HG03457 (cell line): ENCODE results near the gene PLCB2.

Experiments used
- ATAC-seq: cut with Tn5 transposase; IDR thresholded peaks from one replicate; pipeline ENCODE4 v1.9.1; 2021; ENCODE audit warnings: moderate number of reproducible peaks; ENCODE audit not compliant: unreplicated experiment

Gene PLCB2

DNA sequence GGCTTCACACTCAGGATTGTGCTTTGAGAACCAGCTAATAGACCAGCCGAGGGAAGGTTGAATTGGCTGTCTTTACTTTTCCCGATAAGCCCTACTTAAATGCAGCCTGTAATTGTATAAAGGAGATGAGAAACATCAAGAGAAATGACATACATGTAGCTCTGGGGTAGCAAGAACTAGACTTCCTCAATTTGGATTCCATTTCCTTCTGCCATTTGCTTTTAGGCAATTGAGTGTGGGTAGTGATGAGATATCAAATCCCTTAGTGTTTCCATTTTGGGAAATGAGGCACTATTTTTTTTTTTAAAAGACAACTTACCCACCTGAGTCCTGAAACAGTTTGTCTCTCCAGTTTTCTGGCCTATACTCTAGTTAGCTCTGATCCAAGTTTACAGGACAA, 18.0 kb upstream of the PLCB2 start:
- ATAC-seq, result no peak

DNA sequence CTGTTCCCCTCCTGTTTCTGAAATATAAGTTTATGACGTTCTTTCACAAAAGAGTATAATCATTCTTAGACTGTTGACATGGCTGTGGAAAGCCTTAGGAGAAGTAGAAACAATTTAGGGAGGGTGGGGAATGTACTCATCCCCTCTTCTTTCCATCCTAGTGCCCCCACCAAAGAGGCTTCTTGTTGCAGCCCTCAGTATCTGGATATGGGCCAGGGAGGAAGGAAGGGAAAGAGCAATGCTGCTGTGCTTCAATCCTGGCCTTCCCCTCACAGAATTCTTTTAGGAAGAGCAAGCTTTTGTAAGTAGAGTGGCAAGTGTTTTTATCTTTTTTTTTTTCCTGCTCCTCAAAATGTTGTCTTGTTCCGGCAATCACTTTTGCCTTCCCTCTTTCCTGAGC, 17.5 kb upstream of the PLCB2 start:
- ATAC-seq, result no peak

DNA sequence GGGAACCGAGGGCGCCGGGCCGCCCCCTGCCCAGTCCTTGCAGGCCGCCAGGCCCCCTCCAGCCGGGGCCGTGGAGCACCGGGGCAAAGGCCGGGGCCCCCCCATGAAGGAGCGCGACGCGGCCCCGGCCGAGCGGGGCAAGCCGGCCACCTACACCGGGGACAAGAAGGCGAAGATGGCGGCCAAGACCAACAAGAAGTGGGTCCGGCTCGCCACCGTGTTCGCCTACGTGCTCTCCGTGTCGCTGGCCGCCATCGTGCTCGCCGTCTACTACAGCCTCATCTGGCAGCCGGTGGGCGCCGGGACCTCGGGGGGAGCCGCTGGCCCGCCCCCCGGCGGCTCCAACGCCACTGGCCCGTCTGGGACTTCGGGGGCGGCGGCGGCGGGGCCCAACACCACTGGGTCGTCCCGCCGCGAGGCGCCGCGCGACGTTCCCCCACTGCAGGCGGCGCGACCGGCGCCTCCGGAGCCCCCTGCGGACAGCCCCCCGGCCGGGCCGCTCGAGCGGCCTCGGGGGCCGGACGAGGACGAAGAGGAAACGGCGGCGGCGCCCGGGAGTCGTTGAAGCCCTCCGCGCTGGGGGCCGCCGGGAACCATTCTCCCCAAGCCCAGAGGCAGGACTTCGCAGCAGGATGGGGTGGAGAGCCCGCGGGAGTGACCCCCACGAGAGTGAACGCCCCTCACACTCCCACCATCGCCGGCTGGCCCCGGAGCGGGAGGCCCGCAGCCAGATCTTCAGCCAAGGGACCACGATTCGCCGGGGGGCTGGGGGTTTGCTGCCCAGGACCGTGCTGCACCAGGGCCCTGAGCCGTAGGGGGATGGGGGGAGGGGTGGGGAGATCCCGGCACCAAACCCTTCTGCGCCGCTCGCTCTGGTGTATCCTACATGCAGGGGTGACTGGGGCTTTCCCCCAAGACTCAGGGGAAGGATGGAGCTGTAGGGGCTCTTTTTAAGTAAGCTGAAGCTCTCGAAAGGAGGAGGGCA, 16.5 kb upstream of the PLCB2 start:
- no peak for ATAC-seq

DNA sequence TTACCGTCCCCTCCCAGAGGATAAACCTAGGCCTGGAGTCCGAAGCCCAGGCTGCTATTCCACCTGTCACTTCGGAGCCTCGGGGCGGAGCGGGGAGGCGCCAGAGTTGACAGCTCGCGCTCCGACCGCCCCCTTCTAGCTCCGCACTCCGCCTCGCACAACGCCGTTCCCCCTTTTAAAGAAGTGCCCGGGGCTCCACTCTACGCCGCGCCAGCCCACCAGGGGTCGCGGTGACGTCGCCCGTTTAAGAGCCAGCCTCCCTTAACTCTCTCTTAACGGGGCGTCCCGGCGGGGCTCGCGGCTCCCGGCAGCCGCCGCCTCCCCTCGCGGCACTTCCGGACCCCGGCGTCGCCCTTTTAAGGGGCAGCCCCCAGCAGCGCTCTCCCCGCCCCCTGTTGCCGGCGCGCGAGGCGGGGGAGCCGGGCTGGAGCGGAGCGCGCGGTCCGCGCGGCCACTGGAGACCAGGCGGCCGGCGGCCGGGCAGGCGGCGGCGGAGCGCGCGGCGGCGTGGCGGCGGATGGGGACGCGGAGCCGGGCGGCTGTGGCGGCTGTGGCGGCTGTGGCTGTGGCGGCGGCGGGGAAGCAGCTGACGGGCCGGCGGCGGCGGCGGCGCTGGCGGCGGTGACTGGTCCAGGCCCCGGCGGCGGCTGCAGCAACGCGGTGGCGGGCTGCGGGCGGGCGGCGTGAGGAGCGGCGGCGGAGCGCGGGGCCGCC, 15.7 kb upstream of the PLCB2 start, which contains the start of gene INAFM2:
Gene INAFM2 (plus strand): TSS at position 454 of the 714 bp plus-strand sequence. CDS start 364 bp downstream, outside the sequence.
- peak; percentile 85 for ATAC-seq

DNA sequence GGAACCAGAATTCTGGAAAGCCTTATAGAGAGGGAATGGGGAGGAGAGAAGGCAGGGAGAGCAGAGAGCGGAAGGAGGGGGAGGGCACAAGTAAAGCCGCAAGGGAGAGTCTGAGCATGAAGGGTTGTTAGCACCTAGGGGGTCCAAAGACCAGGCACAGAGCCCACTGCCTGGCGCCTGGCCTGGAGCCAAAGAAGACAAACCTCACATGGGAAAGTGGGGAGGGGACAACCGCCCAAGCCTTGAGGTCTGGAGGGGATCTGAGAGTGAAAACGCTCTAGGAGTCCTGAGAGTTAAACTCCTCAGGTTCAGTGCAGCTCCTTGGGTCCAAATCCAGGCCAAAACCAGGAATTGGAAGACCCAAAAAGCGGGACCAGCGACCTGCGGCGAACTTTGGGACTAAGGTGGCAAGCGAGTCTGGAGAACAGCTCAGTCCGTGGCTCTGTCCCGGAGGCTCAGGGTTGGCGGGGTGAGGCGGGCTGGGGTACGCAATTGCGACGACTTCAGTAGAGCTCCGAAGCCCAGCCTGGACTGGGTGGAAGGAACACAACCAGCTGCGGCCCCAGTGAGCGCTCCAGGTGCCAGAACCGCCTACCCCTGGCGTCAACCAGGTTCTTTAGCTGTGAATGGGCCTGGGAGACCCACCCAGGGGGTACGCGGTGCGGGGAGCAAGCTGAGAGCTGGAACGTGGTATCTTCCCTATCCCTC, 14.9 kb upstream of the PLCB2 start:
- no peak for ATAC-seq

DNA sequence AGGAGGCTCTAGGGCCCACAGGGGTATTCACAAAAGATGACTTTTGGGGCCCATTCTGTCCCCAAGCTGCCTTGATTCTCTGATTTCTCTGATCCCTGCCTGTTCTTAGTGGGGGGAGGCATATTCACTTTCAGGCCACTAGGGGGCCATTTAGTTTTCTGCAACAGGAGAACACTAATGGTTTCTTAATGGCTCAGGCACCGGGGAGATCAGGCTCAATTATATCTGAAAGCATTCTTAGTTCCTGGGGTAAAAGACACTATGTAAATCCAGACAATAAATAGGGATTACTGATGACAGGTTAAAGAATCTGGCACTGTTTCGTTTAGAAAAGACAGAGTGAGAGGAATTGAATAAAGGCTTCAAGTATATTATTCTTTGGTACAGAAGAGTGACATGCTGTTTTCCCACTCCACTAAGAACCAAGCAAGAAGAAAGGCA, 13.2 kb upstream of the PLCB2 start:
- no peak for ATAC-seq

DNA sequence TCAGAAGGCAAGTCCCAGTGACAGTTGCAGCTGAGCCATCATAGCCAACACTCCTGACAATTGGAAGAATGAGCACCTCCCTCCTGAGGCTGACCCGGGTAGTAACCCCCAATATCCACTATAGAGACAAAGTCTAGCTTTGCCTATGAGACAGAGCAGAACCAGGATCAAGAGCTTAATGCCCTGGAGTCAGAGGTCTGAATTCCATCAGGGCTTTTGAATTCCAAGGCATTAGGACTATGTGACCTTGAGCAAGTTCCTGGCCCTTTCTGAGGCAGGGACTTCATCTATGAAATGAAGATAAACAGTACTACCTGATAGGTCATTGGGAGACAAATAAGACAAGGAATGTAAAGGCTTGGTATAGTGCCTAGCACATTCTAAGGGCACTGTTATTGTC, 12.7 kb upstream of the PLCB2 start:
- no peak for ATAC-seq

DNA sequence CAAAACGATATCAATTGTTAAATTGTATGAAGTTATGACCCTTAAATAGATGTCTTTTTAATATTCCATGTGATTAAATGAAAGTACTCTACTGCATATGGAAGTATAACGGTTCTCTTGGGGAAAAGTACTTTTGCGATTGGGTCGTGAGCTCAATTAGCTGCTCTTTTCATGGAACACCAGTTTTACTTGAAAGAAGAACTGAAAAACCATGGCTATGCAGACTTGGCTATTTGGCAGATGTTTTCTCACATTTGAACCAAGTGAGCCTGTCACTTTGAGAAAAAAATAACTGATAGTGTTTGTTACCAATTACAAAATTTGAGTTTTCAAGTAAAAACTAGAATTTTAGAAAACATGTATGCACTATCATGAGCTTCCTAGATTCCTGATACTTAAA, 9.8 kb upstream of the PLCB2 start:
- ATAC-seq, result no peak

DNA sequence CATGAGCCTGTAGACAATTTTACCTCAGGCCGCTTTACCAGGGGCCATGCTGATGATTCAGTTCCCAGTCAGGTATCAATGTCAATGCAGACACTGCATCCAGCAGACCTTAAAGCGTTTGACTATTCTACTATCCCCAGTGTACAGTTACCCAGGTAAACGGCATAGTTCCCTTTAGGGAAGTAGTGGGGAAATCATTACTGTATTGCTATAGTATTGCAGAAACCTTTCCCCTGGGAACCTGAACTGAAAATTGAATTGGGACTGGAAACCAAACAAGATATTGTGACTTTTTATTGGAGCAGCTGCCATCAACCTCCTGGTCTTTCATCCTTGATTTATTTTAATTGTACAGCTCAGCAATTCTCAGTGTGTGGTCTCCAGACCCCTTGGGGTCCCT, 9.2 kb upstream of the PLCB2 start:
- no peak for ATAC-seq

DNA sequence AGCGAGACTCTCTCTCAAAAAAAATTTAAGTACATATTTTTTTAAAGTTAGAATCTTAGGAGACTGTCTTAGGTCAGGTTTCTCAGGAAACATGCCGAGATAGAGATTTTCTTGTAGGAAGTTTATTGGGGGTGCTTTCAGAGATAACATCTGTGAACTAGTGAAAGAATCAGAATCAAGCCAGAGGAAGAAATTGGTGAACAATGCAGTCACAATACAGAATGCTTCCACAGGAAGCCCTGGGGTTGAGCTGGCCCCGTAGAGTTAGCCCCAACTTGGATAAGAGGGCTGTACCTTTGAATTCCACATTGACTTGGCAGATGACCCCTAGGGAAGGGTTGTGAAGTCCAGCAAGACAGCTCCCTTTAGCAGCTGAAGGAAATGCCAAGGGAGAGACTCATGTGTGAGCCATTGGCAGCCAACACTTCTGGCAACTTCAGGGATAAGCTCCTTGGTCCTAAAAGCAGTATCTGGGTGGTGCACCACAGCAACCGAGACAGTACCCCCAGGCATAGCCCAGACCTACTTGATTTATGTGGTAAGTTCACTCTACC, 7.1 kb upstream of the PLCB2 start:
- no peak for ATAC-seq

DNA sequence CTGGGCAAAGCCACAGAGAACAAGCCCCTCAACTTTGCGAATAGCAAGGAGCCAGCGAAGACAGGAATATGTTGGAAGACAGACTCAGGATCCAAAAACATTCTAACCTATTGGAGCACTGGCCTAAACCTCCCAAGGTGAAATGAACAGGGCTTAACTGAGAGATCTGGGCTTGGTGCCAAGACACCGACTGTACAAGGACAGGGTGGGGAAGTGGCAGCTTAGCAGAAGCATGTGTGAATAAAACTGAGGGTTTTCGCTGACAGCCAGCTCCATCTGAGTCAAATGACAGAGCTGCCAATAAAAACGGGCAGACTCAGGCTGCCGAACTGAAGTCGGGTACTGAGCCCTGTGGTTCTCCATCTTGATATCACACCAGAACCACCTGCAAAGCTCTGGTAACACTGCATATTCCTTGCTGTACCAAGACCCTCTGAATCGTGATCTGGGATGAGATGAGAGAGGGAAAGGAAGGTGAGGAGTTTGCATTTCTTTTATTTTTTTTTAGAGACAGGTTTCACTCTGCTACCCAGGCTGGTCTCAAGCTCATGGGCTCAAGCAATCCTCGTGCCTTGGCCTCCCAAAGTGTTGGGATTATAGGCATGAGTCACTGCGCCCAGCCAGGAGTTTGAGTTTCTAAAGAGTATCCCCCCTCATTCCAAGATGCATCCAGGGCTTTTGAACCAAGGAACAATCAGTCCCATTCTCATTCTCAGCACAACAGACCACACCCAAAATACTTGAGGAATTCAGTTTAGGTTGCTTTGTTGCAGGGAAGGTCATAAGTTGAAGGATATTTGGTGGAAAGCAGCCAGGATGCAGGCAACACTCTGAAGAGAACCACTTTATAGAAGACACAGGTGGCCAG, 6.0 kb upstream of the PLCB2 start:
- no peak for ATAC-seq

DNA sequence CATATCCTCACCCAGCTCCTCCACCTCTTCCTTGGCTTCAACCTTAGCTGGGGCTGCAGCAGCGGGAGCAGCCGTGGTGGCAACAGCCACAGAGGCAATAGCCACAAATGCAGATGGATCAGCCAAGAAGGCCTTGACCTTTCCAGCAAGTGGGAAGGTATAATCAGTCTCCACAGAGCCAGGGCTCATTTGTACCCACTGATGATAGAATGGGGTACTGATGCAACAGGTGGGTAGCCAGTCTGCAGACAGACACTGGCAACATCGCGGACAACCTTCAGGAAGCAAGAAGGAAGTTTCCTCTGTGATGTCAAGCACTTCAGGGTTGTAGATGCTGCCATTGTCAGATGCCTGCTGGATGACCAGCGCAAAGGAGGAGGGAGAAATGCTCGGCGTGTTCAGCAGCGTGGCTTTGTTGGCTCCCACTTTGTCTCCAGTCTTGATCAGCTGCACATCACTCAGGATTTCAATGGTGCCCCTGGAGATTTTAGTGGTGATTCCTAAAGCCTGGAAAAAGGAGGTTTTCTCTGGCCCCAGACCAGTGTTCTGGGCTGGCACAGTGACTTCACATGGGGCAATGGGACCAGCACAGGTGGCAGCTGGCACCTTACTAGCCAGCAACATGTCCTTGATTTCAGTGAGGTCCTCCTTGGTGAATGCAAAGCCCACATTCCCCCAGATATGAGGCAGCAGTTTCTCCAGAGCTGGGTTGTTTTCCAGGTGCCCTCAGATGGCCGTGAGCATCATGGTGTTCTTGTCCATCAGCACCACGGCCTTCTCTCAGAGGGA, 4.8 kb upstream of the PLCB2 start:
- no peak for ATAC-seq

DNA sequence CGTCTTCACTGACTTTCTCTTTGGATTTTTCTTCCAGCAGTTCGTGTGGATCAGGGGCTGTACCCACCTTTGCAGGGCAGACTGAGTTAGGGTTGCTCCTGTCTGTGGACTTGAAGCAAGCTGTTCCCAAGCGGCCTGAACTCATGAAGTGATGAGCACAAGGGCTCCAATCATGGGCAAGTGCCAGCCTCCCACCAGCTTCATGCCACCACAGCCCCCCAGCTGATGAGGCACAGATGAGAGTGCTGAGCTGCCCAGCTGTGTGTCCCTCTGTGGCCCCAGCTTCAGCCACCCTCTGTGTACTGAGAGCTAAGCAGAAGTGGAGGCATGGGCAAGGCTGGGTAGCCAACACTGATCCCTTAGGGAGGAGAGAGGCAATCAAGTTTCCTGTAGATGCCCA, 3.3 kb upstream of the PLCB2 start:
- ATAC-seq, result no peak

DNA sequence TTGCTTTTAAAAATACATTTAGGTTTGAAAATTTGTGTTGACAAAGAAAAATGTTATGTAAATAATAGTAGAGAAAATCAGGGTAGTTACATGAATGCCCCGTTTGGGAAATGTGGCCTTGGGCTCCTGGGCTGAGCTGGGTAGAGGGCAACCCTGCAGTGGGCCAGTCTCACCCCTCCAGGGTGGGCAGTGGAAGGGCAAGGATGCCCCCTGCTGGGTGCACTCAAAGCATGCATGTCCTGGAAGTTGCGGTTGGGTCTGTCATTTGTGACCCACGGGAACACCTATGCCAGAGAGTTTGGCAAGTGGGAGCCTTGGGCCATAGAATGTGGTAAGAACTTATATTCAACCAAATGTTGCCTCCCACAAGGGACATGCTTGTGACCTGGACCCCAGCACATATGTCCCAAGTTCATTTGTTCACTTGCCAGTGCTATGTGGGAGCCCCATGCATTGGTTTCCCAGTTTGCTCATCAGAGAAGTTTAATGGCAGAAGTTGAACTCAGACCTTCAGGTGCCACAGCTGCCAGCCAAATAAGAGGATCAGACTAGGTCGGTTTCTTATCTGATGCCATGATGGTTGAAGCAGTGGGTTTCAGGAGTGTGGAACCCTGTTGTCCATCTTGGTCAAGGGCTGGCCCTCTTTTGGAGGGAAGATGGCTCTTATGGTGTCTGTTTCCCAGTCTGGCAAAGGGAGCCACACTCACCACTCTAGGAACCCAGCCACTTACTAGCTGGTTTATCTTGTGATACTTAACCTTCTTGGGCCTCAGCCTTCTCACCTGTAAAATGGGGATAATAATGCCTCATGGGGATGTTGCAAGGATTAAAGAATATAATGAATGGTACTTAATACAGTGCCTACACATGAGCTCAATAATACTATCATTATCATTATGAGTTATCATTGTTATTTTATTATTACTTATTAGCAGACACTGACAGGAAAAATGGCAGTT, 2.5 kb upstream of the PLCB2 start:
- no peak for ATAC-seq

DNA sequence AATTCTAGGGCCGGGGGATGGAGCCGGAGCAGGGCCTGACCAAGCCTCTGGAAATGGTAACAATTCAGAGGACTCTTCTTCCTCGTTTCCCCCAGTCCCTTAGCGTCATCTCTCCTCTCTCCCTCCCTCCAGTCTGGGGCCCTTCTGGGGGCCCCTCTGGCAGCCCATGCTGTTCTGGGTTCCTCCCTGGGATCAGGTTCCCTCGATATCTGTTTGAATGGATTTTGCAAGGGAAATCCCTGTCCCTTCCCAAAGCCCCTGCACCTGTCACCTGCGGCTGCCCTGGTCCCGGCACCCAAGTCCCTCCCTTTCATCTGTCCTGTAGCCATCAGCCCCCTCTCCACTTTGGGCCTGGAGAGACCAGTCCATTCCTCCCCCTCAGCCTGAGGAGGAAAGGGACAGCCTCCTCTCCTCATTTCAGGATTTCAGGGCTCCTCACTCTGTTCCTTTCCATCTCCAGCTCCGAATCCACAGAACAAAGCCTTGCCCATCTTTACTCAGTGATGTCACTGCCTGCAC, 1.7 kb upstream of the PLCB2 start:
- ATAC-seq, result no peak

DNA sequence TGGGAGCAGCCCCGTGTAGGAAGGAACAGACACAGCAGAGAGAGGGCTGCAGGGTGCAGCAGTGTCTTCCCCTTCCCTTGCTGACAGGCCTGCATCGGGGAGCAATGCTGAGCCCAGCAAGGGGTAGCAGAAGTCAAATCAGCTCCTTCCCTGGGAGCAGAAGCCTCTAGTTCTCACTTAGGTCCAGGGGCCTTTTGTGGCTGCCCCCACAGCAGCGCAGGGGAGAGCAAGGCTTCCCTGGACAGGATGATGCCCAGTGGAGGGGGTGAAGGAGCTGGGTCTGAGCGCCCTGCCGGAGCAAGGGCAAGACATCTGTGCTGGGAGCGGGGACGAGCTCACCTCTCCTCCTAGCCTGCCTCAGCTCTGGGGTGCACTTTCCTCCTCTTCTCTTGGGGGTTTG, 827 bp downstream of the PLCB2 start:
- ATAC-seq, result no peak

DNA sequence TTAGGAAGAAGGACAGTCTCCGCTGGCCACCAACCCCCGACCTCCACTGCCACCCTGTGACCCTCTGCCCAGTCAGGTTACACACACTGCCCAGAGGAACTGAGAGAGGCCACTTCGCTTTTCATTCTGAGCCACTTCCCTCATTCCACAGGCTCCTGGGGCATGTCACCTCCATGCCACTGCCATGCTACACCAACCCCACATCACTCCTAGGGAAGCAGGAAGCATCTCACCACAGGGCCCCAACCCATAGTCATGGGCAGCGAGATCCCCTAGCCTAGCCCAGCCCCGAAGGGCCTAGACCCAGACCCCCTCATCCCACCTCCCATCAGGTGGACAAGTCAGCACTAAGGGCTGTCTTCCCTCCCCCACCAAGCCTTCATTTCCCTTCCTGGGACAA, 1.4 kb downstream of the PLCB2 start:
- ATAC-seq, result no peak

DNA sequence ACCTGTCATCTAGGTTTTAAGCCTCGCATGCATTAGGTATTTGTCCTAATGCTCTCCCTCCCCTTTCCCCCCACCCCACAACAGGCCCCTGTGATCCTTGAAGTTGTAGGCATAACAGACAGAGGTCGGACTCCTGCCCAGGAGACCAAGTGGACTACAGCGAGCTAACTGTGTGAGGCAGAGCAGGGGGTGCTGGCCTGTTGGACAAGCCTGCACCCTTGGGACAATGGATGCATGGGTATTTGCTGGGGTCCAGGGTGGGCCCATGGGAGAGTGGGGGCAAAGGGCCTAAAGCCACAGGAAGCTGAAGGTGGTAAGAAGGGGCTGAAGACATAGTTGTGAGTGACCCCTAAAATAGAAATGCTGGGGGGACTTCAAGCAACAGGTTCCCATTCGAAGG, 2.5 kb downstream of the PLCB2 start:
- ATAC-seq, result no peak
